MM.1S (cell line): ENCODE results near the gene SUGP2.

Experiments used
- EZH2phosphoT487 ChIP-seq: fragments of 300-600 bp; sonication (generic); IDR thresholded peaks from 2 replicates; pipeline ENCODE4 v1.6.1; 2018; ENCODE audit warnings: antibody characterized with exemption, low read length
- TF ChIP-seq, protein P1 (sequence below): fragments of 300-600 bp; sonication (generic); IDR thresholded peaks from 2 replicates; pipeline ENCODE4 v1.5.1; 2016; ENCODE audit warnings: antibody characterized with exemption, low read length, mixed read lengths

- TF ChIP-seq, protein P1, sequence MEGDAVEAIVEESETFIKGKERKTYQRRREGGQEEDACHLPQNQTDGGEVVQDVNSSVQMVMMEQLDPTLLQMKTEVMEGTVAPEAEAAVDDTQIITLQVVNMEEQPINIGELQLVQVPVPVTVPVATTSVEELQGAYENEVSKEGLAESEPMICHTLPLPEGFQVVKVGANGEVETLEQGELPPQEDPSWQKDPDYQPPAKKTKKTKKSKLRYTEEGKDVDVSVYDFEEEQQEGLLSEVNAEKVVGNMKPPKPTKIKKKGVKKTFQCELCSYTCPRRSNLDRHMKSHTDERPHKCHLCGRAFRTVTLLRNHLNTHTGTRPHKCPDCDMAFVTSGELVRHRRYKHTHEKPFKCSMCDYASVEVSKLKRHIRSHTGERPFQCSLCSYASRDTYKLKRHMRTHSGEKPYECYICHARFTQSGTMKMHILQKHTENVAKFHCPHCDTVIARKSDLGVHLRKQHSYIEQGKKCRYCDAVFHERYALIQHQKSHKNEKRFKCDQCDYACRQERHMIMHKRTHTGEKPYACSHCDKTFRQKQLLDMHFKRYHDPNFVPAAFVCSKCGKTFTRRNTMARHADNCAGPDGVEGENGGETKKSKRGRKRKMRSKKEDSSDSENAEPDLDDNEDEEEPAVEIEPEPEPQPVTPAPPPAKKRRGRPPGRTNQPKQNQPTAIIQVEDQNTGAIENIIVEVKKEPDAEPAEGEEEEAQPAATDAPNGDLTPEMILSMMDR, result no peak
- TF ChIP-seq EZH2phosphoT487, result no peak
These were observed 22.4 kb upstream of the SUGP2 start for GRCh38 chr19:19055701-19056100.
